GM21717 (cell line): ENCODE measurements around the gene ART4.

Source experiments
- ATAC-seq: cut with Tn5 transposase; IDR thresholded peaks from one replicate; pipeline ENCODE4 v1.9.1; 2021; ENCODE audit warnings: mild to moderate bottlenecking, moderate library complexity; ENCODE audit not compliant: unreplicated experiment

The ART4 gene

GRCh38 chr12:14811486-14811885 lies 31.8 kb downstream of the ART4 start:
- no peak for ATAC-seq

- no peak for ATAC-seq
Measured at GRCh38 chr12:14810953-14811483, 32.3 kb downstream of the ART4 start.

GRCh38 chr12:14810167-14810952 lies 33.0 kb downstream of the ART4 start:
- ATAC-seq = no peak

GRCh38 chr12:14803830-14804160 lies 39.5 kb downstream of the ART4 start:
- peak; percentile 20 for ATAC-seq

- peak; percentile 99 for ATAC-seq
Measured at GRCh38 chr12:14803011-14803829, 40.1 kb downstream of the ART4 start, which contains the start of the genes C12orf60 and WBP11. C12orf60 (plus strand) TSS chr12:14803670; CDS start chr12:14822936, 19,266 bp downstream. WBP11 (minus strand) TSS chr12:14803478; CDS start chr12:14801383, 2,095 bp downstream.

GRCh38 chr12:14802721-14803010 lies 40.7 kb downstream of the ART4 start:
- ATAC-seq = no peak

GRCh38 chr12:14802247-14802646 lies 41.1 kb downstream of the ART4 start:
- no peak for ATAC-seq

GRCh38 chr12:14795028-14795448 lies 48.3 kb downstream of the ART4 start:
- ATAC-seq = no peak

- no peak for ATAC-seq
Measured at GRCh38 chr12:14785568-14785967, 57.8 kb downstream of the ART4 start.

- no peak for ATAC-seq
Measured at GRCh38 chr12:14784471-14784870, 58.9 kb downstream of the ART4 start.

- ATAC-seq = no peak
Measured at GRCh38 chr12:14782756-14783155, 60.6 kb downstream of the ART4 start.

GRCh38 chr12:14781563-14781962 lies 61.8 kb downstream of the ART4 start:
- no peak for ATAC-seq

GRCh38 chr12:14780859-14781258 lies 62.5 kb downstream of the ART4 start:
- no peak for ATAC-seq

- no peak for ATAC-seq
Measured at GRCh38 chr12:14779834-14780233, 63.5 kb downstream of the ART4 start.

GRCh38 chr12:14777271-14777670 lies 66.1 kb downstream of the ART4 start:
- no peak for ATAC-seq

GRCh38 chr12:14776236-14776961 lies 66.9 kb downstream of the ART4 start:
- ATAC-seq = no peak

- no peak for ATAC-seq
Measured at GRCh38 chr12:14775636-14775980, 67.7 kb downstream of the ART4 start.
